HFF-Myc (cell line): ENCODE measurements around the gene NDUFA11.

Experiments used
- DNase-seq: peaks from one replicate; pipeline ENCODE4 v3.0.0-alpha.2; 2011; ENCODE audit warnings: low read depth; ENCODE audit errors: extremely low read depth
- H3K4me3 ChIP-seq: replicated peaks from 2 replicates; pipeline ENCODE4 v1.5.1; 2011; ENCODE audit warnings: low read depth, mild to moderate bottlenecking, control low read depth, low read length
- CTCF ChIP-seq: IDR thresholded peaks from 2 replicates; pipeline ENCODE4 v1.5.1; 2012; ENCODE audit warnings: mild to moderate bottlenecking, low read depth, low read length, control low read depth; ENCODE audit errors: missing control alignments

Gene NDUFA11

GRCh38 chr19:5932609-5933262 is 29.1 kb upstream of the NDUFA11 start:
- TF ChIP-seq CTCF: no peak
- no peak overlapping the region for H3K4me3 ChIP-seq
- DNase-seq: no peak

DNA sequence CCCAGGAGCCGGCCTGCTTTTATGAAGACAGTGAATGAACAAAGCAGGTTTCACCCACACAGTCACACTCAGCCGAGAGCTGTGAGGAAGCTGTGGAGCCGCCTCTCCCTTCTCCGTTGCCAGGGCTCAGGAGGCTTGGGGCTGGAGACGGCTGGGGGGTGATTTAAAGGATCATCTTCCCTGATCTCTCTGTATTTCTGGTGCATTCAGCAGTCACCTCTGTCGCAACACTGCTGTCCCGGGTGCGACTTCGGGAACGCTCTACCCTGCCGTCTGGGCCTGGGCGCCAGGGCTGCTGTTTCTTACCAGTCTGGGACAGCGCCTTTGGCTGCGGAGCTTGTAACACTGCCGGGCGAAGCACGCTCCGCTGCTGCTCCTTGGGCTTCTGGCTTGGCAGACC is 28.6 kb upstream of the NDUFA11 start:
- TF ChIP-seq CTCF: no peak
- no peak for DNase-seq
- H3K4me3 ChIP-seq: no peak overlapping the region

DNA sequence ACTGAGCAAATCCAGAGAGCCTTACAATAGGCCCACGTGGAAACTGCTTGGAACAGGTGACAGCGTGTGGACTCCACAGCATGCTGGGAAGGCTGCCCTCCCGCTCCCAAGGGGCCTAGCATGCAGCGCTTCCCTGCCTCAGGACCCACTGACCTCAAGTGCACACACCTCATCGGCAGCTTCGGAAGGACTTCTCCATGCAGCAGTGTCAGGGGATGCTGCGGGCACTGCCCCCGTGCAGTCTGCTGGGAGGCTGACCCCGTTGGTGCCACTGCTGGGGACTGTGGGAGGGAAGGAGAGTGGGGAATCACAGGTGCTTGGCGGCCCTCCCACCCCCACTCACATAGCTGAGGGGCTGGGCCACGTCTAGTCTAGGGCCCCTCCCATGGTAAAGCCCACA is 27.7 kb upstream of the NDUFA11 start:
- no peak overlapping the region for H3K4me3 ChIP-seq
- DNase-seq: no peak
- TF ChIP-seq CTCF: no peak

- TF ChIP-seq CTCF: no peak
Measured at GRCh38 chr19:5929625-5930024, 26.0 kb upstream of the NDUFA11 start.

DNA sequence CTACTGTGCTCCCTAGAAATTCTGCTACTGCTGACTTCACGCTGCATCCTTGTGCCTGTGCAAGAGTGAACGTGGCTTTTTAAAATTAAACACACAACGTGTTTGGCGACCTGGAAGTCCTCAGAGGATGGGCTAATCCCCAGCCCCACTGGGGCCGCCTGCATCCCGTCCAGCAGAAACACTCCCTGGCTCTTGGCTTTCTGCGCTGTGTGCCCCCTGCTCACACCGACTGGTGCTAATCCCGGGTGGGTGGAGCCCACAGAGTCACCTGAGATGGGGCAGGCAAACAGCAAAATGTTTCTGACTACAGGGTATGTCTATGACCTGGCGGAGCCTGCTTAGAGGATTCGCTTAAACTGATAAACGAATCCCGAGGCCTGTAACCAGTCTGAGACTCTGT is 25.6 kb upstream of the NDUFA11 start:
- TF ChIP-seq CTCF: no peak
- H3K4me3 ChIP-seq: no peak overlapping the region
- no peak for DNase-seq

More at GRCh38 chr19:5929625-5930024, 26.0 kb upstream of the NDUFA11 start:
- H3K4me3 ChIP-seq: no peak overlapping the region
- no peak for DNase-seq

GRCh38 chr19:5927441-5927821 is 23.8 kb upstream of the NDUFA11 start:
- no peak for TF ChIP-seq CTCF
- no peak for DNase-seq
- H3K4me3 ChIP-seq: no peak overlapping the region

GRCh38 chr19:5926641-5927440 is 23.3 kb upstream of the NDUFA11 start:
- no peak overlapping the region for H3K4me3 ChIP-seq
- peak; percentile 67 for DNase-seq
- no peak for TF ChIP-seq CTCF
